Activated naive CD8-positive, alpha-beta T cell treated with anti-CD3 and anti-CD28 coated beads, Interleukin-2, amount 50 U/mL, for 24 hours (primary cell): Measurements from ENCODE around the gene TBC1D5.

Source experiments
- ATAC-seq: fragments of 150-1000 bp; cut with Tn5 transposase; one replicate; pipeline ENCODE4 v1.10.0; 2021
- DNase-seq: peaks from one replicate; pipeline ENCODE4 v3.0.0; 2021
- H3K27ac Mint-ChIP-seq: one replicate; pipeline ENCODE4 v1.8.0; 2021; ENCODE audit warnings: mild to moderate bottlenecking, mixed read lengths
- H3K27me3 Mint-ChIP-seq: one replicate; pipeline ENCODE4 v1.8.0; 2021; ENCODE audit warnings: mixed read lengths
- H3K36me3 Mint-ChIP-seq: one replicate; pipeline ENCODE4 v1.8.0; 2021; ENCODE audit warnings: low read depth, mixed read lengths
- H3K4me1 Mint-ChIP-seq: one replicate; pipeline ENCODE4 v1.8.0; 2021; ENCODE audit warnings: mixed read lengths
- H3K4me3 Mint-ChIP-seq: one replicate; pipeline ENCODE4 v1.8.0; 2021; ENCODE audit warnings: mild to moderate bottlenecking, moderate library complexity, mixed read lengths
- H3K9me3 Mint-ChIP-seq: one replicate; pipeline ENCODE4 v1.8.0; 2021; ENCODE audit warnings: mixed read lengths

Gene TBC1D5

GRCh38 chr3:17221529-17221928 is 520.9 kb downstream of the TBC1D5 start:
- Mint-ChIP-seq H3K4me1 (no peaks in the 10 kb centered on the region), H3K27ac (no peak overlapping the region), H3K27me3 (no peaks in the 10 kb centered on the region), H3K36me3 (peaks cover 22% of the 10 kb centered on the region), H3K4me3 (no peak overlapping the region), H3K9me3 (peaks cover 16% of the 10 kb centered on the region)
- ATAC-seq (no peak), DNase-seq (no peak)

GRCh38 chr3:17219593-17219992 is 522.8 kb downstream of the TBC1D5 start:
- Mint-ChIP-seq H3K27me3 (no peaks in the 10 kb centered on the region), H3K9me3 (peaks cover 16% of the 10 kb centered on the region), H3K4me1 (no peaks in the 10 kb centered on the region), H3K4me3 (no peak overlapping the region), H3K27ac (no peak overlapping the region), H3K36me3 (peaks cover 22% of the 10 kb centered on the region)
- DNase-seq = no peak
- ATAC-seq = no peak

GRCh38 chr3:17218587-17218986 is 523.8 kb downstream of the TBC1D5 start:
- Mint-ChIP-seq H3K27ac (no peak overlapping the region), H3K9me3 (peaks cover 16% of the 10 kb centered on the region), H3K27me3 (no peaks in the 10 kb centered on the region), H3K4me3 (no peak overlapping the region), H3K4me1 (no peaks in the 10 kb centered on the region), H3K36me3 (peaks cover 22% of the 10 kb centered on the region)
- ATAC-seq (no peak), DNase-seq (no peak)

- ATAC-seq = no peak
- H3K27me3 Mint-ChIP-seq = no peaks in the 10 kb centered on the region
- H3K9me3 Mint-ChIP-seq = peaks cover 15% of the 10 kb centered on the region
- H3K36me3 Mint-ChIP-seq = peaks cover 22% of the 10 kb centered on the region
- no peak overlapping the region for H3K4me3 Mint-ChIP-seq
- H3K27ac Mint-ChIP-seq = no peak overlapping the region
- H3K4me1 Mint-ChIP-seq = no peaks in the 10 kb centered on the region
- no peak for DNase-seq
Measured at GRCh38 chr3:17217588-17217987, 524.8 kb downstream of the TBC1D5 start.

- no peak overlapping the region for H3K4me3 Mint-ChIP-seq
- peaks cover 4% of the 10 kb centered on the region for H3K9me3 Mint-ChIP-seq
- ATAC-seq (no peak), DNase-seq (no peak)
- no peaks in the 10 kb centered on the region for H3K4me1 Mint-ChIP-seq
- H3K27me3 Mint-ChIP-seq = no peaks in the 10 kb centered on the region
- H3K27ac Mint-ChIP-seq = no peak overlapping the region
- H3K36me3 Mint-ChIP-seq = peaks cover 19% of the 10 kb centered on the region
Measured at GRCh38 chr3:17213102-17213501, 529.3 kb downstream of the TBC1D5 start.

- no peaks in the 10 kb centered on the region for H3K4me1 Mint-ChIP-seq
- ATAC-seq (no peak), DNase-seq (no peak)
- H3K4me3 Mint-ChIP-seq = no peak overlapping the region
- no peaks in the 10 kb centered on the region for H3K27me3 Mint-ChIP-seq
- no peak overlapping the region for H3K27ac Mint-ChIP-seq
- H3K36me3 Mint-ChIP-seq = peaks cover 48% of the 10 kb centered on the region
- peaks cover 24% of the 10 kb centered on the region for H3K9me3 Mint-ChIP-seq
Measured at GRCh38 chr3:17207979-17208378, 534.5 kb downstream of the TBC1D5 start.

GRCh38 chr3:17207019-17207418 is 535.4 kb downstream of the TBC1D5 start:
- Mint-ChIP-seq H3K4me3 (no peak overlapping the region), H3K27me3 (no peaks in the 10 kb centered on the region), H3K4me1 (no peaks in the 10 kb centered on the region), H3K36me3 (peaks cover 53% of the 10 kb centered on the region), H3K27ac (no peak overlapping the region), H3K9me3 (peaks cover 32% of the 10 kb centered on the region)
- ATAC-seq = no peak
- DNase-seq = no peak

- ATAC-seq = no peak
- no peaks in the 10 kb centered on the region for H3K4me1 Mint-ChIP-seq
- H3K4me3 Mint-ChIP-seq = no peak overlapping the region
- peaks cover 36% of the 10 kb centered on the region for H3K9me3 Mint-ChIP-seq
- no peak overlapping the region for H3K27ac Mint-ChIP-seq
- peaks cover 56% of the 10 kb centered on the region for H3K36me3 Mint-ChIP-seq
- H3K27me3 Mint-ChIP-seq = no peaks in the 10 kb centered on the region
- DNase-seq = no peak
Measured at GRCh38 chr3:17204049-17204650, 538.3 kb downstream of the TBC1D5 start.

- H3K27me3 Mint-ChIP-seq = no peaks in the 10 kb centered on the region
- H3K4me3 Mint-ChIP-seq = no peak overlapping the region
- H3K4me1 Mint-ChIP-seq = no peaks in the 10 kb centered on the region
- DNase-seq = no peak
- H3K36me3 Mint-ChIP-seq = peaks cover 50% of the 10 kb centered on the region
- no peak overlapping the region for H3K27ac Mint-ChIP-seq
- peaks cover 36% of the 10 kb centered on the region for H3K9me3 Mint-ChIP-seq
- ATAC-seq = no peak
Measured at GRCh38 chr3:17201538-17201937, 540.9 kb downstream of the TBC1D5 start.

- Mint-ChIP-seq H3K9me3 (no peaks in the 10 kb centered on the region), H3K27me3 (no peaks in the 10 kb centered on the region), H3K4me1 (peaks cover 12% of the 10 kb centered on the region), H3K36me3 (peaks cover 7% of the 10 kb centered on the region), H3K27ac (no peak overlapping the region), H3K4me3 (no peak overlapping the region)
- no peak for DNase-seq
- no peak for ATAC-seq
Measured at GRCh38 chr3:17195856-17196604, 546.4 kb downstream of the TBC1D5 start.

- Mint-ChIP-seq H3K4me1 (peaks cover 13% of the 10 kb centered on the region), H3K36me3 (no peaks in the 10 kb centered on the region), H3K4me3 (no peak overlapping the region), H3K27ac (no peak overlapping the region), H3K9me3 (no peaks in the 10 kb centered on the region), H3K27me3 (no peaks in the 10 kb centered on the region)
- peak; percentile 5 for DNase-seq
- peak; percentile 75 for ATAC-seq
Measured at GRCh38 chr3:17195192-17195611, 547.2 kb downstream of the TBC1D5 start.

GRCh38 chr3:17194116-17194515 is 548.3 kb downstream of the TBC1D5 start:
- Mint-ChIP-seq H3K4me3 (no peak overlapping the region), H3K4me1 (peaks cover 13% of the 10 kb centered on the region), H3K27ac (no peak overlapping the region), H3K27me3 (no peaks in the 10 kb centered on the region), H3K9me3 (no peaks in the 10 kb centered on the region), H3K36me3 (no peaks in the 10 kb centered on the region)
- ATAC-seq (no peak), DNase-seq (no peak)

- no peaks in the 10 kb centered on the region for H3K27me3 Mint-ChIP-seq
- H3K9me3 Mint-ChIP-seq = no peaks in the 10 kb centered on the region
- H3K27ac Mint-ChIP-seq = no peak overlapping the region
- H3K36me3 Mint-ChIP-seq = no peaks in the 10 kb centered on the region
- ATAC-seq (no peak), DNase-seq (no peak)
- H3K4me3 Mint-ChIP-seq = no peak overlapping the region
- peaks cover 15% of the 10 kb centered on the region for H3K4me1 Mint-ChIP-seq
Measured at GRCh38 chr3:17192995-17193394, 549.4 kb downstream of the TBC1D5 start.

GRCh38 chr3:17190353-17191078 is 551.9 kb downstream of the TBC1D5 start:
- H3K27me3 Mint-ChIP-seq = no peaks in the 10 kb centered on the region
- ATAC-seq (no peak), DNase-seq (no peak)
- no peak overlapping the region for H3K4me3 Mint-ChIP-seq
- H3K27ac Mint-ChIP-seq = no peak overlapping the region
- H3K9me3 Mint-ChIP-seq = no peaks in the 10 kb centered on the region
- H3K4me1 Mint-ChIP-seq = peaks cover 14% of the 10 kb centered on the region
- no peaks in the 10 kb centered on the region for H3K36me3 Mint-ChIP-seq

GRCh38 chr3:17188378-17188777 is 554.1 kb downstream of the TBC1D5 start:
- H3K36me3 Mint-ChIP-seq = peaks cover 9% of the 10 kb centered on the region
- H3K27ac Mint-ChIP-seq = no peak overlapping the region
- H3K4me3 Mint-ChIP-seq = no peak overlapping the region
- H3K4me1 Mint-ChIP-seq = peaks cover 21% of the 10 kb centered on the region
- H3K9me3 Mint-ChIP-seq = no peaks in the 10 kb centered on the region
- DNase-seq = no peak
- H3K27me3 Mint-ChIP-seq = no peaks in the 10 kb centered on the region
- ATAC-seq = no peak
